Peyer's patch (tissue), 4 donors: ENCODE measurements around the gene MCEE. TPM values are rescaled to one million over a fixed set of nuclear protein-coding genes. Genes with fewer than 3 reads are reported as not detected.
"Not testable (repeated sequence)": the region's sequence is repeated elsewhere in the genome, so short reads cannot be mapped to it uniquely, and the experiment has no call there.

Experiments used
- DNase-seq, 3 donors: peaks; one replicate each; pipeline ENCODE4 v3.0.0-alpha.2; 2017 to 2019
- H3K27ac ChIP-seq, 4 donors: fragments of 200-600 bp; sonication (generic); one replicate each; pipeline ENCODE4 v1.5.1; 2016 to 2019
- H3K27me3 ChIP-seq, 2 donors: fragments of 200-600 bp; sonication (generic); one replicate each; pipeline ENCODE4 v1.5.1; 2019
- H3K36me3 ChIP-seq, 3 donors: fragments of 200-600 bp; sonication (generic); one replicate each; pipeline ENCODE4 v1.5.1; 2016 to 2019
- H3K4me1 ChIP-seq, 4 donors: fragments of 200-600 bp; sonication (generic); one replicate each; pipeline ENCODE4 v1.5.1; 2016 to 2019
- H3K4me3 ChIP-seq, 4 donors: fragments of 200-600 bp; sonication (generic); 1 replicate in 3 of 4; 2 replicates in 1 of 4; pipeline ENCODE4 v1.5.1; 2016 to 2019; ENCODE audit warnings: mild to moderate bottlenecking in 1 of 4
- H3K9me3 ChIP-seq, 4 donors: fragments of 200-600 bp; sonication (generic); one replicate each; pipeline ENCODE4 v1.5.1; 2016 to 2019; ENCODE audit warnings: mild to moderate bottlenecking in 1 of 4
- POLR2A ChIP-seq, 2 donors: fragments of 450-650 bp; IDR thresholded peaks; one replicate each; pipeline ENCODE4 v1.5.1; 2017; ENCODE audit warnings: antibody characterized with exemption in 2 of 2, mild to moderate bottlenecking in 2 of 2, moderate library complexity in 2 of 2
- total RNA-seq, 4 donors: library from RNA; depleted of rRNA; stranded (reverse); fragments of >200 nt; gene quantifications; one replicate each; pipeline ENCODE4 v1.1.0, GENCODE V29; 2016
- TF ChIP-seq, protein P1 (sequence below), 6 experiments: fragments of 450-650 bp in 4 of 6; fragments of 200-600 bp in 2 of 6; sonication (generic) in 1 of 6; IDR thresholded peaks; one replicate each; pipeline ENCODE4 v1.5.1; 2017 to 2019; ENCODE audit warnings: antibody characterized with exemption in 6 of 6, mild to moderate bottlenecking in 3 of 6, moderate library complexity in 1 of 6

MCEE gene
- total RNA-seq, 4 donors from 2014 or later: 14.0 to 31.5 (median 22.1) TPM

DNA sequence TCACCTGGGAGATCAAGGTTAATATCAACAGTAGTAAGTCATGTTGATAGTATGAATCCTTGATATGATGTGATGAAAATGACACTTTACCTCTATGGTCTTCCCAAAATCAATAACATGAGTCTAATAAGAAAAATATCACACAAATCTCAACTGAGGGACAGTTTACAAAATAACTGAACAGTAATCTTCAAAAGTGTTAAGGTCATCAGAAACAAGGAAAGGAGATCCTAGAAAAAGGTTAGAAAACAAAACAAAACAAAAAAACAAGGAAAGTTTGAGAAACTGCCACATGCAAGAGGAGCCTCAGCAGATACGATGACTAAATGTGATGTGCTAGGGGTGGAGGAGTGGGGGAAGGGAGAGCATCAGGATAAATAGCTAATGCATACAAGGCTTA is 16.2 kb downstream of the MCEE start:
- Histone ChIP-seq H3K4me3 (no peak overlapping the region), H3K4me1 (no peaks in the 10 kb centered on the region), H3K36me3 (peaks cover 0 to 43% (median 0%) of the 10 kb centered on the region in 3 donors), H3K27ac (no peak overlapping the region), H3K27me3 (no peaks in the 10 kb centered on the region), H3K9me3 (no peaks in the 10 kb centered on the region)
- no peak for DNase-seq
- TF ChIP-seq POLR2A (IDR thresholded peaks at IDR 0.05): no peak
- TF ChIP-seq, protein P1, sequence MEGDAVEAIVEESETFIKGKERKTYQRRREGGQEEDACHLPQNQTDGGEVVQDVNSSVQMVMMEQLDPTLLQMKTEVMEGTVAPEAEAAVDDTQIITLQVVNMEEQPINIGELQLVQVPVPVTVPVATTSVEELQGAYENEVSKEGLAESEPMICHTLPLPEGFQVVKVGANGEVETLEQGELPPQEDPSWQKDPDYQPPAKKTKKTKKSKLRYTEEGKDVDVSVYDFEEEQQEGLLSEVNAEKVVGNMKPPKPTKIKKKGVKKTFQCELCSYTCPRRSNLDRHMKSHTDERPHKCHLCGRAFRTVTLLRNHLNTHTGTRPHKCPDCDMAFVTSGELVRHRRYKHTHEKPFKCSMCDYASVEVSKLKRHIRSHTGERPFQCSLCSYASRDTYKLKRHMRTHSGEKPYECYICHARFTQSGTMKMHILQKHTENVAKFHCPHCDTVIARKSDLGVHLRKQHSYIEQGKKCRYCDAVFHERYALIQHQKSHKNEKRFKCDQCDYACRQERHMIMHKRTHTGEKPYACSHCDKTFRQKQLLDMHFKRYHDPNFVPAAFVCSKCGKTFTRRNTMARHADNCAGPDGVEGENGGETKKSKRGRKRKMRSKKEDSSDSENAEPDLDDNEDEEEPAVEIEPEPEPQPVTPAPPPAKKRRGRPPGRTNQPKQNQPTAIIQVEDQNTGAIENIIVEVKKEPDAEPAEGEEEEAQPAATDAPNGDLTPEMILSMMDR (IDR thresholded peaks at IDR 0.05): no peak

DNA sequence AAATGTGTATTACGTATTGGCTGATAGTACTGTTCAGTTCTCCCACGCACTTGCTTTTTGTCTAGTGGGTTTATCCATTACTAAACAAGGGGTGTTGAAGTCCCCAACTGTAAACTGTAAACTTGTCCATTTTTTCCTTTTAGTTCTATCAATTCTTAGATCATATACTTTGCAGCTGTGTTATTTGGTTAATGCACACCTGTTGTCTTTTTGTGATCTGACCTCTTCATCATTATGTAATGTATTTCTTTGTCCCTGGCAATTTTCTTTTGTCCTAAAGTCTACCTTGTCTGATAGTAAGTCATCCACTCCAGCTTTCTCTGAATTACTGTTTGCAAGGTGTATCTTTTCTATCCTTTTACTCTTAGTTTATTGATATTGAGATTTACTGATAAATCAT is 21.9 kb downstream of the MCEE start:
- no peak overlapping the region for H3K27ac ChIP-seq
- no peak for TF ChIP-seq POLR2A (IDR thresholded peaks at IDR 0.05)
- TF ChIP-seq, protein P1 (IDR thresholded peaks at IDR 0.05): no peak
- no peak overlapping the region for H3K4me3 ChIP-seq
- H3K4me1 ChIP-seq: no peaks in the 10 kb centered on the region
- DNase-seq: no peak
- peaks cover 0 to 11% (median 0%) of the 10 kb centered on the region in 3 donors for H3K36me3 ChIP-seq
- H3K27me3 ChIP-seq: no peaks in the 10 kb centered on the region
- no peaks in the 10 kb centered on the region for H3K9me3 ChIP-seq

DNA sequence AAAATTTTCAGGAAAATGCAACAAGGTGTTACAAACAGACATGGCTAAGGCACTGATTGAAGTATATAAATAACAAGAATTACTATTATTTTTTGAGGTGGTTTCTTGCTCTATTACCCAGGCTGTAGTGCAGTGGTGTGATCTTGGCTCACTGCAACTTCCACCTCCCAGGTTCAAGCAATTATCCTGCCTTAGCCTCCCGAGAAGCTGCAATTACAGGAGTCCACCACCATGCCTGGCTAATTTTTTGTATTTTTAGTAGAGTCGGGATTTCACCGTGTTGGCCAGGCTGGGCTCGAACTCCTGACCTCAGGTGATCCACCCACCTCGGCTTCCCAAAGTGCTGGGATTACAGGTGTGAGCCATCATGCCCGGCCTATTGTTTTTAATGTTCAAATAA is 23.6 kb downstream of the MCEE start:
- not testable (repeated sequence) for H3K4me3 ChIP-seq, H3K27ac ChIP-seq, H3K4me1 ChIP-seq, H3K9me3 ChIP-seq, DNase-seq, H3K27me3 ChIP-seq
- peaks cover 0 to 11% (median 0%) of the 10 kb centered on the region in 3 donors for H3K36me3 ChIP-seq

DNA sequence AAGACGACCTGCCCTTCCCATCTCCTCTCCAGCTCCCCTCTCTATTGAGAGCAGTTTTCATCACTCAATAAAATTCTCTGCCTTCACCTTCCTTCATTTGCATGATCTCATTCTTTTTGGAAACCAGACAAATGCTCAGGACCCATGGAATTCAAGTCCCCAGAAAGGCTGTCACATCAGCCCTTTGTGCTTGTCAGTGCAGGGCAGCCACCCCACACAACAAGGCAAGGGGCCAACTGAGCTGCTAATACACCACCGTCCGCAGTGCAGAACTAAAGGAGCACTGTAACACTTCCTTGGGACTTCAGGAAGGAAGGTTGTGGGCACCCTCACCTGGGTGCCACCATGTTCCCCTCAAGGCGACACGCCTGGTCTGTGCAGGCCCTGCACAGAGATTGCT is 26.2 kb downstream of the MCEE start:
- DNase-seq: no peak
- no peaks in the 10 kb centered on the region for H3K4me1 ChIP-seq
- H3K27ac ChIP-seq: no peak overlapping the region
- TF ChIP-seq, protein P1 (IDR thresholded peaks at IDR 0.05): no peak
- TF ChIP-seq POLR2A (IDR thresholded peaks at IDR 0.05): no peak
- H3K9me3 ChIP-seq: no peaks in the 10 kb centered on the region
- no peaks in the 10 kb centered on the region for H3K27me3 ChIP-seq
- no peak overlapping the region for H3K4me3 ChIP-seq
- H3K36me3 ChIP-seq: no peaks in the 10 kb centered on the region

DNA sequence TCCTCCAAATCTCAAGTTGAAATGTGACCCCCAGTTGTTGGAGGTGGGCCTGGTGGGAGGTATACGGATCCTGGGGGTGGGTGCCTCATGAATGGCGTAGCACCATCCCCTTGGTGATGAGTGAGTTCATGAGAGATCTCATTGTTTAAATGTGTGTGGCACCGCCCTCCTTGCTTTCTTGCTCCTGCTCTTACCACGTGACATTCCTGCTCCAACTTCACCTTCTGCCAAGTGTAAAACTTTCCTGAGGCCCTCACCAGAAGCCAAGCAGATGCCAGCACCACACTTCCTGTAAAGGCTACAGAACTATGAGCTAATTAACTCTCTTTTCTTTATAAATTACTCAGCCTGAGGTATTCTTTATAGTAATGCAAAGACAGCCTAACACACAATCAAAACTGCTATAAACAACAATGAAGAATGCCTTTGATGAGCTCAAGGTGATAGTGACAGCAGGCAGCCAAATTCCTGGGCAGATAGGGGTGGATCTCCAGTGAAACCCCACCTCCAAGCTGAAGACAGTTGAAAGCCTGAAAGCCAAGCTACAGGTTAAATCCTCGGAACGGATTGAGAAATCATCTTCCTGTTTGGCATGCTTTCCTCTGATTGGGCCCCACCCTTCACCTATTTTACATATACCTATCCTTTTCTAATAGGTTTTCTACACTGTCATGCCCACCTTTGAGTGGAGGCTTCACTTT is 26.9 kb downstream of the MCEE start:
- DNase-seq: no peak
- H3K27ac ChIP-seq: no peak overlapping the region
- no peak overlapping the region for H3K4me3 ChIP-seq
- H3K9me3 ChIP-seq: no peaks in the 10 kb centered on the region
- TF ChIP-seq POLR2A (IDR thresholded peaks at IDR 0.05): no peak
- TF ChIP-seq, protein P1 (IDR thresholded peaks at IDR 0.05): no peak
- H3K36me3 ChIP-seq: no peaks in the 10 kb centered on the region
- H3K4me1 ChIP-seq: no peaks in the 10 kb centered on the region
- no peaks in the 10 kb centered on the region for H3K27me3 ChIP-seq

DNA sequence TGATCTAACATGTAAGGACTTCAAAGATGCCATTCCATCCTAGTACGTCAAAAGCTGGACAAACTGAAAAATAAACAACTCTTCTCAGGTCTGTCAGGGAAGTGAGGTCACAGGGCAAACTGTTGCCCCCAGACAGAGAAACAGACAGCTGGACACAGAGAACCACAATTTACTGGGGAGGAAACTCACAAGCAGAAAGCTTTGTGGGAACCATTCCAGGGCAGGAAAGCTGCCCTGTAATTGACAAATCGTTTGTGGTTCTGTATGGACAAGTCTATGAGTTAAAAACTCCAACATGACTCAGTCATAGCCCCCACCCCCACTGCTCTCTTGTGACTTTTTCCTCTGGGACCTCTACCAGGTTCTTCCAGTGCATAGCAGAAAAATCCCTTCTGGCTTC is 28.4 kb downstream of the MCEE start:
- Histone ChIP-seq H3K27me3 (no peaks in the 10 kb centered on the region), H3K4me3 (no peak overlapping the region), H3K9me3 (no peaks in the 10 kb centered on the region), H3K27ac (no peak overlapping the region), H3K4me1 (no peaks in the 10 kb centered on the region), H3K36me3 (no peaks in the 10 kb centered on the region)
- no peak for DNase-seq
- no peak for TF ChIP-seq POLR2A (IDR thresholded peaks at IDR 0.05)
- TF ChIP-seq, protein P1 (IDR thresholded peaks at IDR 0.05): no peak
